Loucy (cell line): Measurements from ENCODE around the gene GFRA1.

ENCODE experiments used
- H2AFZ ChIP-seq: fragments of 200-600 bp; sonication (generic); 2 replicates; pipeline ENCODE4 v1.6.0; 2016; ENCODE audit warnings: antibody characterized with exemption, mild to moderate bottlenecking, low read length, moderate library complexity
- H3F3A ChIP-seq: fragments of 200-600 bp; 2 replicates; pipeline ENCODE4 v1.6.0; 2016; ENCODE audit warnings: antibody characterized with exemption, low read depth, mild to moderate bottlenecking
- H3K27me3 ChIP-seq: fragments of 200-600 bp; sonication (generic); 2 replicates; pipeline ENCODE4 v1.6.1; 2014; ENCODE audit warnings: low read length, mild to moderate bottlenecking; ENCODE audit not compliant: insufficient read depth, poor library complexity, severe bottlenecking
- H3K36me3 ChIP-seq: fragments of 200-600 bp; sonication (generic); 2 replicates; pipeline ENCODE4 v1.6.1; 2016; ENCODE audit warnings: low read length; ENCODE audit not compliant: insufficient read depth
- H3K4me1 ChIP-seq: fragments of 200-600 bp; sonication (generic); 2 replicates; pipeline ENCODE4 v1.5.1; 2014; ENCODE audit warnings: low read length, mild to moderate bottlenecking; ENCODE audit not compliant: insufficient read depth, poor library complexity, severe bottlenecking
- H3K4me2 ChIP-seq: fragments of 200-600 bp; sonication (generic); 2 replicates; pipeline ENCODE4 v1.6.0; 2014; ENCODE audit warnings: antibody characterized with exemption, low read length, low read depth, mild to moderate bottlenecking; ENCODE audit not compliant: poor library complexity, severe bottlenecking
- H3K4me3 ChIP-seq: fragments of 200-600 bp; sonication (generic); 2 replicates; pipeline ENCODE4 v1.5.1; 2014; ENCODE audit warnings: low read length, mild to moderate bottlenecking, mixed read lengths; ENCODE audit not compliant: poor library complexity, severe bottlenecking
- H3K79me2 ChIP-seq: fragments of 200-600 bp; sonication (generic); 2 replicates; pipeline ENCODE4 v1.6.1; 2014; ENCODE audit warnings: low read length; ENCODE audit not compliant: insufficient read depth
- H3K9ac ChIP-seq: fragments of 200-600 bp; sonication (generic); 2 replicates; pipeline ENCODE4 v1.6.0; 2014; ENCODE audit warnings: mild to moderate bottlenecking, low read depth, low read length, moderate library complexity; ENCODE audit not compliant: poor library complexity, severe bottlenecking
- H3K9me2 ChIP-seq: fragments of 200-600 bp; sonication (generic); replicated peaks from 2 replicates; pipeline ENCODE4 v1.6.1; 2016; ENCODE audit warnings: low read depth, low read length, mixed read lengths
- H3K9me3 ChIP-seq: fragments of 200-600 bp; sonication (generic); 2 replicates; pipeline ENCODE4 v1.6.1; 2014; ENCODE audit warnings: mild to moderate bottlenecking, antibody characterized with exemption, low read length, low read depth; ENCODE audit not compliant: insufficient read depth
- H4K20me1 ChIP-seq: fragments of 200-600 bp; sonication (generic); 2 replicates; pipeline ENCODE4 v1.6.0; 2014; ENCODE audit warnings: antibody characterized with exemption, low read length, mild to moderate bottlenecking; ENCODE audit not compliant: insufficient read depth, poor library complexity, severe bottlenecking
- EZH2phosphoT487 ChIP-seq: fragments of 200-600 bp; IDR thresholded peaks from 2 replicates; pipeline ENCODE4 v1.6.1; 2018; ENCODE audit warnings: antibody characterized with exemption, mild to moderate bottlenecking, moderate library complexity, borderline replicate concordance
- TF ChIP-seq, protein P1 (sequence below): fragments of 200-600 bp; sonication (generic); conservative IDR thresholded peaks from 2 replicates; pipeline ENCODE4 v1.5.1; 2014; ENCODE audit warnings: mild to moderate bottlenecking, antibody characterized with exemption, low read length

GFRA1 gene

DNA sequence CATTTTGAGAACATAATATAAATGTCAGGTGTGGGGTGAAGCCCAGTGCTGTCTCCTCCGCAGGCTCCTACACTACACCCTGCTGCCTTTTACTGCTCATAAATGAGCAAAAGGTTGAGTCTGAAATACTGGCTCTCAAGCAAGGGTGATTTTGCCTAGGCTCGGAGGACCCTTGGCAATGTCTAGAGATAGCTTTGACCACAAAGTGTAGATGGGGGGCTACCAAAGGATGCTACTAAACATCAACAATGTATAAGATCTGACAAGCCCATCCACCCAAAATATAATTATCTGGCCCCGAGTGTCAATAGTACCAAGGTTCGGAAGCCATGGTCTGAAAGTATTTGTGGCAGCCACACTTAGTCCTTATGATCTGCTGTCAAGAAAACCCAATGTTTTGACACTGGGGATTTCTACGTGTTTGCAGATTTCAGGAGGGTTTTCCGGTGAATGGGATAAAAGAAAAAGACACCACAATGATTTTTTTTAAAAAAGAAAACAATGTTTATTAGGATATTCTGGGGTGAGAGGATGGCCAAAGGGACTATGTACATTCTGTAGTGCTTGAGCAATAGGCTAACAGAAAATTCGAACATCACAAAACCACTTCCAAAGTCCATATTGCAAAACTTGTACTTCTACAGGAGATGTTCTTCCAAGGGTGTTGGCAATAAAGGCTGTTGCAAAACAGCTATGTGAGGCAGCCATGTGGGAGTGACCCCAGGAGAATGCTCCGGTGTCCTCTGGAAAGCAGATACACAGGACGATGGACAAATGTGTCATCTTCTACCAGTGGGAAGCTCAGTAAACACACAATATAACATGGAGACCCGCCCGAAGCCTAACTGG, 216.3 kb downstream of the GFRA1 start:
- H4K20me1 ChIP-seq, result no peaks in the 10 kb centered on the region
- TF ChIP-seq EZH2phosphoT487, result no peak
- TF ChIP-seq, protein P1, sequence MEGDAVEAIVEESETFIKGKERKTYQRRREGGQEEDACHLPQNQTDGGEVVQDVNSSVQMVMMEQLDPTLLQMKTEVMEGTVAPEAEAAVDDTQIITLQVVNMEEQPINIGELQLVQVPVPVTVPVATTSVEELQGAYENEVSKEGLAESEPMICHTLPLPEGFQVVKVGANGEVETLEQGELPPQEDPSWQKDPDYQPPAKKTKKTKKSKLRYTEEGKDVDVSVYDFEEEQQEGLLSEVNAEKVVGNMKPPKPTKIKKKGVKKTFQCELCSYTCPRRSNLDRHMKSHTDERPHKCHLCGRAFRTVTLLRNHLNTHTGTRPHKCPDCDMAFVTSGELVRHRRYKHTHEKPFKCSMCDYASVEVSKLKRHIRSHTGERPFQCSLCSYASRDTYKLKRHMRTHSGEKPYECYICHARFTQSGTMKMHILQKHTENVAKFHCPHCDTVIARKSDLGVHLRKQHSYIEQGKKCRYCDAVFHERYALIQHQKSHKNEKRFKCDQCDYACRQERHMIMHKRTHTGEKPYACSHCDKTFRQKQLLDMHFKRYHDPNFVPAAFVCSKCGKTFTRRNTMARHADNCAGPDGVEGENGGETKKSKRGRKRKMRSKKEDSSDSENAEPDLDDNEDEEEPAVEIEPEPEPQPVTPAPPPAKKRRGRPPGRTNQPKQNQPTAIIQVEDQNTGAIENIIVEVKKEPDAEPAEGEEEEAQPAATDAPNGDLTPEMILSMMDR, result no peak
- no peaks in the 10 kb centered on the region for H3K9me3 ChIP-seq
- H2AFZ ChIP-seq, result no peak overlapping the region
- H3K9me2 ChIP-seq, result no peaks in the 10 kb centered on the region
- no peak overlapping the region for H3K9ac ChIP-seq
- peaks cover 6% of the 10 kb centered on the region; the same call in 1 of the 2 replicates for H3F3A ChIP-seq
- H3K79me2 ChIP-seq, result no peaks in the 10 kb centered on the region
- peaks cover 27% of the 10 kb centered on the region for H3K4me1 ChIP-seq
- H3K4me3 ChIP-seq, result no peak overlapping the region
- no peak overlapping the region for H3K4me2 ChIP-seq
- H3K27me3 ChIP-seq, result no peaks in the 10 kb centered on the region
- H3K36me3 ChIP-seq, result peaks cover 9% of the 10 kb centered on the region; the same call in 1 of the 2 replicates

DNA sequence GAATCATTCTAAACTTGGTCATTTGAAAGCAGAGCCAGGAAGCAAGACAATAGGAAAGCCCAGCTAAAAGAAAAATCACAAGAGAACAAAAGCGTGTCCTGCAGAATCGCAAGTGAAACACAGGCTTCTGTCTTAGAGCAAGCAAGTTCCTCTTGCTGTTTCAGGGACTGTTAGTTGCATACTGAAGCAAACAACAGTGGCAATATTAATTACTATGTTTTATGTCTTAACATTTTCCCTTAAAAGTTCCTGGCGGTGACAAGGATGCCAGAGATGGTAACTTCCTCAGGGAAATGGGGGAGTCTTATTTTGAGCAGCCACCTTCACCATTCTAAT, 217.1 kb downstream of the GFRA1 start:
- Histone ChIP-seq H3K27me3 (no peaks in the 10 kb centered on the region), H4K20me1 (no peaks in the 10 kb centered on the region), H3K4me2 (no peak overlapping the region), H3F3A (peaks cover 6% of the 10 kb centered on the region; the same call in 1 of the 2 replicates), H3K9ac (no peak overlapping the region), H3K9me2 (no peaks in the 10 kb centered on the region), H3K9me3 (no peaks in the 10 kb centered on the region), H3K36me3 (peaks cover 6% of the 10 kb centered on the region; the same call in 1 of the 2 replicates), H3K4me1 (peaks cover 21% of the 10 kb centered on the region), H3K79me2 (no peaks in the 10 kb centered on the region), H3K4me3 (no peak overlapping the region), H2AFZ (no peak overlapping the region)
- TF ChIP-seq, protein P1, result no peak
- TF ChIP-seq EZH2phosphoT487, result no peak

DNA sequence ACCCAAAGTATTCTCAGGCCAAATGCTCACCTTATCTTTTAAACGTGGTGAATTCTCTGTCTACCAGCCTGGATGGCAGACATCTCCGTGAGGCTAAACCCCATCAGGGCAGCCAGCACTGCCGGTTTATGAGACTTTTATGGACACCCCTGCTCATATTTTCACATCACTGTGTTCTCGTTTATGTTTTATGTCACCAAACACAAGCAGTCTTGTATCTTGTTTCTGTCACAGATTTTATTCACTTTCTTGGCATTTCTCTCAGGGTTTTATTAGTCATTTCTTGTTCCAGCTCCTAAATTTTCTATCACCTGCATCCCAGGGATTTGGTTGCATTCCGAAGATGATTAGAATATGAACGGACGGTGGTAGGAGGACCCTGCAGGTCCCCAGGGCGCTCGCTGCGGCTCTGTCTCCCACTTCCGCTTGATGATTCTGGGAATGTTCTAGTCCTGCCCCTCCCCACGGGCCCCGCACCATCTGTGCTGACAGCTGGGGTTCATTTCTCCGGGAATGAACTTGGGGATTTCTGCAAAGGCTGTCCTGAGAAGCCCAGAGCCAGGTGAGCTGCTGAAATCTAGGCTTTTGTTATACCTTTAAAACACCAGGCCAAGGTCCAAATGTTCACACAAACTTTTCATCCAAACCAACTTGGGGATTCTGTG, 217.6 kb downstream of the GFRA1 start:
- Histone ChIP-seq H3F3A (peaks cover 6% of the 10 kb centered on the region; the same call in 1 of the 2 replicates), H3K9me3 (no peaks in the 10 kb centered on the region), H4K20me1 (no peaks in the 10 kb centered on the region), H3K9me2 (no peaks in the 10 kb centered on the region), H2AFZ (no peak overlapping the region), H3K36me3 (peaks cover 6% of the 10 kb centered on the region; the same call in 1 of the 2 replicates), H3K4me1 (peaks cover 23% of the 10 kb centered on the region), H3K4me3 (no peak overlapping the region), H3K9ac (no peak overlapping the region), H3K27me3 (no peaks in the 10 kb centered on the region), H3K4me2 (no peak overlapping the region), H3K79me2 (no peaks in the 10 kb centered on the region)
- TF ChIP-seq, protein P1, result no peak
- TF ChIP-seq EZH2phosphoT487, result no peak
